LHCN-M2 (cell line): ENCODE results near the gene CEP76. TPM values are rescaled to one million over a fixed set of nuclear protein-coding genes. Genes with fewer than 3 reads are reported as not detected.

ENCODE experiments used
- DNase-seq: peaks from one replicate; pipeline ENCODE4 v3.0.0-alpha.2; 2012; ENCODE audit warnings: low read depth
- total RNA-seq: library from RNA; depleted of rRNA; stranded (reverse); fragments of >200 nt; gene quantifications from 2 replicates; pipeline ENCODE4 v1.2.3, GENCODE V29; 2014

The CEP76 gene
- total RNA-seq, 1 experiment from 2014 or later, result 13.8 TPM

GRCh38 chr18:12711446-12711845, 8.9 kb upstream of the CEP76 start:
- no peak for DNase-seq

- DNase-seq, result peak; percentile 45
Measured at GRCh38 chr18:12703664-12704063, 1.1 kb upstream of the CEP76 start.

GRCh38 chr18:12703096-12703567, 609 bp upstream of the CEP76 start:
- DNase-seq, result no peak

- no peak for DNase-seq
Measured at GRCh38 chr18:12701161-12701560, 1.4 kb downstream of the CEP76 start.

- no peak for DNase-seq
Measured at GRCh38 chr18:12699747-12700146, 2.8 kb downstream of the CEP76 start.

GRCh38 chr18:12694032-12694431, 8.5 kb downstream of the CEP76 start:
- DNase-seq, result no peak

- no peak for DNase-seq
Measured at GRCh38 chr18:12692206-12692605, 10.3 kb downstream of the CEP76 start.

GRCh38 chr18:12689256-12689850, 13.2 kb downstream of the CEP76 start:
- no peak for DNase-seq

- peak; percentile 18 for DNase-seq
Measured at GRCh38 chr18:12686100-12686499, 16.4 kb downstream of the CEP76 start.

GRCh38 chr18:12679183-12679786, 23.2 kb downstream of the CEP76 start:
- DNase-seq, result peak; percentile 69

- DNase-seq, result no peak
Measured at GRCh38 chr18:12668041-12668440, 34.5 kb downstream of the CEP76 start.

GRCh38 chr18:12659904-12660605, 42.5 kb downstream of the CEP76 start:
- peak; percentile 51 for DNase-seq

GRCh38 chr18:12658426-12659138, 43.9 kb downstream of the CEP76 start:
- no peak for DNase-seq

- peak; percentile 59 for DNase-seq
Measured at GRCh38 chr18:12657684-12658425, 44.7 kb downstream of the CEP76 start, which contains the start of gene SPIRE1. TSS of gene SPIRE1 (minus strand) at chr18:12658107. CDS start at chr18:12657866, 241 bp downstream.

- DNase-seq, result no peak
Measured at GRCh38 chr18:12656938-12657683, 45.4 kb downstream of the CEP76 start.

GRCh38 chr18:12656605-12656937, 46.0 kb downstream of the CEP76 start:
- DNase-seq, result no peak

- DNase-seq, result no peak
Measured at GRCh38 chr18:12654971-12655370, 47.6 kb downstream of the CEP76 start.

GRCh38 chr18:12652861-12653401, 49.6 kb downstream of the CEP76 start:
- DNase-seq, result peak; percentile 83

- DNase-seq, result no peak
Measured at GRCh38 chr18:12651651-12652050, 50.9 kb downstream of the CEP76 start.

- DNase-seq, result no peak
Measured at GRCh38 chr18:12647773-12648172, 54.8 kb downstream of the CEP76 start.
